Stimulated activated CD8-positive, alpha-beta memory T cell treated with anti-CD3 and anti-CD28 coated beads, Interleukin-2, amount 100 ng/mL, for 48 hours (primary cell): ENCODE results near the gene STXBP4.

ENCODE experiments used
- DNase-seq, 2 donors: peaks; one replicate each; pipeline ENCODE4 v3.0.0-alpha.2; 2020; ENCODE audit warnings: low read depth in 2 of 2

STXBP4 gene

GRCh38 chr17:55167024-55167725, 198.6 kb downstream of the STXBP4 start:
- DNase-seq = no peak

- no peak for DNase-seq
Observed at GRCh38 chr17:55168958-55169687, 200.6 kb downstream of the STXBP4 start.

GRCh38 chr17:55171634-55172328, 203.2 kb downstream of the STXBP4 start:
- no peak for DNase-seq

GRCh38 chr17:55172612-55173011, 204.0 kb downstream of the STXBP4 start:
- no peak for DNase-seq

- no peak for DNase-seq
Observed at GRCh38 chr17:55174133-55174532, 205.6 kb downstream of the STXBP4 start.

GRCh38 chr17:55175788-55176427, 207.3 kb downstream of the STXBP4 start:
- no peak for DNase-seq

- DNase-seq = no peak
Observed at GRCh38 chr17:55177159-55177854, 208.7 kb downstream of the STXBP4 start.

GRCh38 chr17:55177855-55178217, 209.3 kb downstream of the STXBP4 start:
- no peak for DNase-seq

GRCh38 chr17:55186937-55187770, 218.6 kb downstream of the STXBP4 start:
- no peak for DNase-seq

GRCh38 chr17:55190748-55191147, 222.2 kb downstream of the STXBP4 start:
- no peak for DNase-seq

GRCh38 chr17:55198690-55199370, 230.3 kb downstream of the STXBP4 start:
- no peak for DNase-seq

- no peak for DNase-seq
Observed at GRCh38 chr17:55200904-55201303, 232.3 kb downstream of the STXBP4 start.

GRCh38 chr17:55201308-55201932, 232.9 kb downstream of the STXBP4 start:
- no peak for DNase-seq

GRCh38 chr17:55202896-55203295, 234.3 kb downstream of the STXBP4 start:
- DNase-seq = no peak

GRCh38 chr17:55208078-55208812, 239.7 kb downstream of the STXBP4 start:
- DNase-seq = no peak

GRCh38 chr17:55210292-55210691, 241.7 kb downstream of the STXBP4 start:
- no peak for DNase-seq

- DNase-seq = no peak
Observed at GRCh38 chr17:55212880-55213279, 244.3 kb downstream of the STXBP4 start.

GRCh38 chr17:55215711-55216110, 247.1 kb downstream of the STXBP4 start:
- no peak for DNase-seq

GRCh38 chr17:55216888-55217287, 248.3 kb downstream of the STXBP4 start:
- no peak for DNase-seq
